ENCODE results near the gene UBL7.
"Not testable (repeated sequence)": the region's sequence is repeated elsewhere in the genome, so short reads cannot be mapped to it uniquely, and the experiment has no call there.

The UBL7 gene, protein sequence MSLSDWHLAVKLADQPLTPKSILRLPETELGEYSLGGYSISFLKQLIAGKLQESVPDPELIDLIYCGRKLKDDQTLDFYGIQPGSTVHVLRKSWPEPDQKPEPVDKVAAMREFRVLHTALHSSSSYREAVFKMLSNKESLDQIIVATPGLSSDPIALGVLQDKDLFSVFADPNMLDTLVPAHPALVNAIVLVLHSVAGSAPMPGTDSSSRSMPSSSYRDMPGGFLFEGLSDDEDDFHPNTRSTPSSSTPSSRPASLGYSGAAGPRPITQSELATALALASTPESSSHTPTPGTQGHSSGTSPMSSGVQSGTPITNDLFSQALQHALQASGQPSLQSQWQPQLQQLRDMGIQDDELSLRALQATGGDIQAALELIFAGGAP

DNA sequence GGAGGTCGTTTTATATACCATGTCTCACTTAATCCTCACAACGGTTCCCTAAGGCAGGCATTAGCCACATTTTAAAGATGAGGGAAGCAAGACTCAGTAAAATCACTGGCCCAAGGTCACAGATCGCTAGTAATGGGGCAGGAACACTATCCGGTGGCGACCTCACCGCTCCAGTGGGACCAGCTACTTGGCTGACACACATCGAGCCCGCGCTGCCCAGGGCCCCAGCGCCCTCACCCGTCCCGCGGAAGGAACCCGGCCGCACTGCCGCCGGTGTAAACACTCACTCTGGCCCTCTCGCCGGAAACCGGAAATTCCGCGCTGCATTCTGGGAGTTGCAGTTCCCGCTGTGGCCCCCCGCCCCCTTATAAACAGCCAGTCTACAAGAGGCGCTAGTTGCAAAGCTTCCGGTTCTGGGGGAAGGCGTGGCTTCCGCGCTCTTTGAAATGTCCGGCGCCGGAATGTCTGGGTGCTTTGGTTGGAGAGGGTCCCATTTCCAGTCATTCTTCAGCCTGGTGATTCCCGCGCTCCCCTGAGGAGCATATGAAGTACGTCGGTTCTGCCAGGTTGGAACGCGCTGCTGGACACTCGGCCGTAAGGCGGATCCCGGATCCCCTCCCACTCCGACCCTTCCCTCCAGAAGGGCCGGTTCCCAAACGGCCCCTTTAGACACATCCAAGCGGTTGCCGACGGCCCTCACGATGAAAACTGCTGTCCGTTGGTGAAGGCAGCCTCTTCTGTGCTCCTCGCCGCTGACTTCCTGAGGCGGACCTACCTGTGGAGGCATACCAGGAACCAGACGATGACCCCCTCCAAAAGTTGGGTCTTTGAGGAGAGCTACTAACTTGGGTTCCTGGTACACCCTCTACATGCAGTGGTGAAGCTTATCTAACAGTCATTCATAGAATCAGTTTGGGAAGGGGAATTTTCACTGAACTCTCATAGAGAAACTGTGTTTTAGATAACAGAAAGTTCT, at the start of gene UBL7:
TSS of gene UBL7 (minus strand) at position 290 of the 976 bp plus-strand sequence. CDS start 2,293 bp downstream, outside the sequence.
- DNase-seq (ENCODE audit: low read depth in 4 of 4, low spot score in 1 of 4): peak; percentile 85 to 97 (median 96)

DNA sequence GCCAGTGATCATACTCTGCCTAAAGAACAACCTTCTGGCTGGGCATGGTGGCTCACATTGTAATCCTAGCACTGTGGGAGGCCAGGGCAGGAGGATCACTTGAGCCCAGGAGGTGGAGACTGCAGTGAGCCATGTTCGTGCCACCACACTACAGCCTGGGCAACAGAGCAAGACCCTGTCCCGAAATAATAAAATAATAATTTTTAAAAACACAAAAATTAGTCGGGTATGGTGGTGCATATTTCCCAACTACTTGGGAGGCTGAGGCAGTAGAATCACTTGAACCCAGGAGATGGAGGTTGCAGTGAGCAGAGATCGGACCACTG, 45.5 kb upstream of the UBL7 start:
- no peak for DNase-seq (ENCODE audit: low read depth in 4 of 4, low spot score in 1 of 4)

DNA sequence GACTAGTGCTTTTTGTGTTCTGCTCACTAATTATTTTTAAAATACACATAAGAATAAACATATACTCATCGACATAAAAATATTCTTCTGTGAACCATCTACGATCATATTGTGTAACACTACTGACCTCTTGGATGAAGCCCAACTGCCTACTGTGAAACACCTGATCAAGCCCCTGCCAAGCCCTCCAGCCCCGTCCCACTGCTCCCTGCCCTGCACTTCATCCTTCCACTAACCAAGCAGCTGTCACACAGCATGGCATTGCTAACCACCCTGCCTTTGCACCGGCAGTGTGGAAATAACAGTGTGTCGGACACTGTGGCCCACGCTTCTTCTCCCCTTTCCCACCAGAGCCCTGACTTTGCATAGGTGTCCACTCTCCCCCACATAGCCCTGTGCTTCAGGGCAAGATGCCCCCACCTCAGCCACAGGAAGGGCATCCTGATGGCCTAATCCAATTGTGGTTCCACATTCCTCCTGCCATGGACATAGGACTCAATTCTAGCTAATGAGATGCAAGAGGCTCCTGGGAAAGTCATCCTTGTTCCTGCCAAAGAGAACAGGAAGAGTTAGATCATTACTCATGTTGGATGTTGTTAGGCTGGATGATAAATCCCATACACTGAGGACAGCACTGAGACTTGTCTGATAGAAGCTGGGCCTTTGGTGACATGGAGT, 45.0 kb upstream of the UBL7 start:
- no peak for DNase-seq (ENCODE audit: low read depth in 4 of 4, low spot score in 1 of 4)

DNA sequence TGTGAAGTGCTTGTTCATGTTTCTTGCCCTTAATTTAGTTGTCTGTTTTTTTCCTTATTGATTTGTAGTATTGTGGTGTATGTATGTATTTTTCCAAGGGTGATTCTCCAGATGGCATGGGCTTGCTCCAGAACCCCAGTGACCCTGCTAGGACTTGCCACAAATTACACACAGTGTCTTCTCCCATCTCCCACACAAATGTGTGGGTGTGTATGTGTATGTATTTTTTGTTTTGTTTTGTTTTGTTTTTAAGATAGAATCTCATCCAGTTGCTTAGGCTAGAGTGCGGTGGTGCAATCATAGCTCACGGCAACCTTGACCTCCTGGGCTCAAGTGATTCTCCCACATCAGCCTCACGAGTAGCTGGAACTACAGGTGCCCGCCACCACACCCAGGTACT, 43.9 kb upstream of the UBL7 start:
- DNase-seq (ENCODE audit: low read depth in 4 of 4, low spot score in 1 of 4): no peak

DNA sequence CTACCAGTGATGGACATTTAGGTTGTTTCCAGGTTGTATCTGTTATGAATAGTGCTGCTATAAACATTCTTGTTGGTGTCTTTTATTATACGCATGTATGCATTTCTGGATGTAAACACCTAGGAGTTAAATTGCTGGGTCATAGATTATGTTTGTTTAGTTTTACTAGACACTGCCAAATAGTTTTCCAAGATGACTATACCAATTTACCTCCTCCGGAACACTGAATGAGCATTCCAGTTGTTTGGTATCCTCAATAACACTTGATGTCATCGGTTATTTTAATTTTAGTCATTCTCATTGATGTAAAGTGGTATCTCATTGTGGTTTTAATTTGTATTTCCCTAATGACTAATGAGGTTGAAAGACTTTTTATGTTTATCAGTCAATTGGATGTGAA, 43.5 kb upstream of the UBL7 start:
- DNase-seq (ENCODE audit: low read depth in 4 of 4, low spot score in 1 of 4): no peak

DNA sequence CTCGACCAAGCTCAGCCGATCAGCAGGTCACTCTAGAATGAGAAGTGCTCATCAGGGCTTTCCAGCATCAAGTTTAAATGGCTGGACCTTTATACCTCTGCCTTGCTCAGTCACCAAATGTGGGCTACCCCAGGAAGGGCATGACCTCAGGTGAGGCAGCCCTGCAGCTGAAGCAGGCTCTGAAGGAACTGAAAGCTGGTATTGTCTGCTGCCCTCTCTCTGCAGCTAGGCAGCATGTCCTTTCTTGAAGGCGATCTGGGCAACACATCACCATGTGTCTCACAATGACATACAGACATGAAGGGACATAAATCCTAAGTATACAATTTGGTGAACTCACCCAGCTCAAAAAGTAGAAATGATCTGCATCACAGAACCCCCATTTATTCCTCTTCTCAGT, 41.3 kb upstream of the UBL7 start:
- DNase-seq (ENCODE audit: low read depth in 4 of 4, low spot score in 1 of 4): no peak

DNA sequence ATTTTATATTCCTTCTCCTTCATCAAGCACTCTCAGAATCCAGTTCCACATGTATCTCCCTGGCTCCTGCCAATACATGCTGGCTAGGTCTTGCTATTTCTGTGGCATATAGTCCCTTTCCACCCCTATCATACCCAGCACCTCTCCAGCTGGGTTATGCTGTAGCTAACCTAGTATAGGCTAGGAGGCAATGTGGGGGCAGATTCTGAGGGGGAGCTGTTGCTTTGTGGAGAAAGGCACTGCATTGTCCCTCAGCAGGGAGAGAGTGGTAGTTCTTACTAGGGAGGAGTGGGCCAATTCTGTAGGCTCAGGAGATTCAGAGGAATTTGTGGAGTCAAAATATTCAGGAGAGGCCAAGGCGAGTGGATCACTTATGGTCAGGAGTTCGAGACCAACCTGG, 39.4 kb upstream of the UBL7 start:
- DNase-seq (ENCODE audit: low read depth in 4 of 4, low spot score in 1 of 4): no peak

DNA sequence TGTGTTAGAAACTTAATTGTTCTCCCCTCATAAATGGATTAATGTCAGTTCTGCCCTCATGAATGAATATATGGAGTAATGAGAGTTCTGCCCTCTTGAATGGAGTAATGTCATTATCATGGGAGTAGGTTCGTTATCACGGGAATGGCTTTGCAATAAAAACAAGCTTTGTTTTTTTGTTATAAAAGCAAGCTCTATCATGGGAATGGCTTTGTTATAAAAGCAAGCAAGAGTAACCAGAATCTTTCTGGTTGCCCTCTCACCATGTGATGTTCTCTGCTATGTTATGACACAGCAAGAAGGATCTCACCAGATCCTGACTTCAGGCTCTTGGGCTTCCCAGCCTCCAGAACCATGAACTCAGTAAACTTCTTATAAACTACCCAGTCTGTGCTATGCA, 38.4 kb upstream of the UBL7 start:
- no peak for DNase-seq (ENCODE audit: low read depth in 4 of 4, low spot score in 1 of 4)

DNA sequence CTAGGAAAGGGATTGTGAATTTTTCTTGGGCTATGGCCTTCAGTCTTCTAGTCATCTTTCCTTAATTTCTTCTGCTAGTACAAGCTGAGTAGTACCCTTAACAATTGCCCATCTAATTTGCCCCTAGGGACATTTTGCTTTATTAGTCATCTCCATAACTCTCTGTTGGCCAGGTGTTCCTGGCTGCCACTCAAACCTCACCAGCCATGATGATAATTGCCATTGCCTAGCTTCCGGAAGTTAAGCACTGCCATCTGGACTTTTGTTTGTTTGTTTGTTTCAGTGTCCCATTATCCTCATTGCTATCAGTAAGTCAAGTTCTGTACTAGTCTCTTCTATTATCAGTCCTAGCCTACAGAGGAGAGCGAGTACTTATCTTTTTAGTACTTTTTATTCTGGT, 36.6 kb upstream of the UBL7 start:
- no peak for DNase-seq (ENCODE audit: low read depth in 4 of 4, low spot score in 1 of 4)

DNA sequence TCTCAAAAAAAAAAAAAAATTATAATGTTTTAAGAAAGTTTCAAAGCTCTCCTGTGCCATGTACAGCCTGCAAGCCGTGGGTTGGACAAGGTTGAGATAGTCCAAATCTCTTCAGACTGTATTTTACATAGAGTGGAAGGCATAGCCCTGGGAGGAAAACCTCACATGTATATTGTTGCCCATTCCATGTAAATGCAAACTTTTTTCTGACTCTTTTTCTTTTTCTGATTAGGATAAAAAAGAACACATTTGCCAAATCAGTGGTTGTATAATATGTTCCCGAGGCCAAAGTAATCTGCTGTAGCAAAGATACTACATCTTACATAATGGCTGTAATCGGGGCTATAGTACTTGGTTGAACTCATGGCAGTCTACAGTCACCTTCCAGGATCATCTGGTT, 35.7 kb upstream of the UBL7 start:
- no peak for DNase-seq (ENCODE audit: low read depth in 4 of 4, low spot score in 1 of 4)

DNA sequence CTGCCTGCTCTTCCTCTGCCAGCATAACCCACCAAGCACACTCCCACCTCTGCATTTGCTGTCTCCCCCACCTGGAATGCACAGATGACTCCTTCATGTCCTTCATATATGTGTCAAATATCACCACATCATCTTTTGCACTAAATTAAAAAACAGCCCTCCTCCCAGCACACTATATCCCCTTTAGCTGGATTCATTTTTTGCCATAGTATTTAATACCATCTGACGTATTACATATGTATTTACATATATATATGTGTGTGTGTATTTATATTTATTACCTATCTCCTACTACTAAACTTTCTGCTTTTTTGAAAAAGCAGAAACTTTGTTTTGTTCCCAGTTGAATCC, 29.4 kb upstream of the UBL7 start:
- DNase-seq (ENCODE audit: low read depth in 4 of 4, low spot score in 1 of 4): no peak

DNA sequence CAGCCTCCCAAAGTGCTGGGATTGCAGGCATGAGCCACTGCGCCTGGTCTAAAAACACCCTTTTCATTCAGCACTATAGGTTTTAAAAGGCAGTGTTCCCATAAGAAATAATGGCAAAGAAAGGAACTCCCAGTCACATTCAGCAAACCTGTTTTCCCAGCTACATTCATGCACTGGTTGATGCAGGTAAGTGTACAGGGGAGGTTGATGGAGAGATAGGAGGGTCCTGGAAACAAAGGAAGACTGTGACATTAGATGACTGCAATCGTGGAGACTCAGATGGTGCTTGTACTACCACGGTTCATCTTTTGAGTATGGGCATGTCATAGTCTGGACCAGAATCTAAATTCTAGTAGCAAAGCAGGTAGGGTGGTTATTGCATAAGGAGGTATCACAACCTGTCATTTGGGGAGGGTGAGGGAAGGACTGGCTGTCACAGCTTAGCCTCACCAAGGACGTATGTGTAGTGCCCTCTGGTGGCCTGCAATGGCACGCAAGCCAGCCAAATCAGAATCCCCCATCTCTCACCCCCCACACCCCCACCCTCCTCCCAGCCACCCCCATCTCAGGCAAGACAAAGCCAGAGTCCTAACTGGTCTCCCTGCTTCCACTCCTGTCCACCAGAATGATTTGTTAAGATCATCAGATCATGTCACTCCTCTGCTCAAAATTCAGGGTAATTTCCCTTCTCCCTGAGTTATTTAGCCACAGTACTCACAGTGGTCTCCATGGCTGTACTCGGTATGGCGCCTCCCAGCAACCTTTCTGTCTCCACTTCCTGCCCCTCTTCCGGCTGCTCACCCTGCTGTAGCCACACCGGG, 28.8 kb upstream of the UBL7 start:
- DNase-seq (ENCODE audit: low read depth in 4 of 4, low spot score in 1 of 4): peak; percentile 42 to 64 (median 52)

DNA sequence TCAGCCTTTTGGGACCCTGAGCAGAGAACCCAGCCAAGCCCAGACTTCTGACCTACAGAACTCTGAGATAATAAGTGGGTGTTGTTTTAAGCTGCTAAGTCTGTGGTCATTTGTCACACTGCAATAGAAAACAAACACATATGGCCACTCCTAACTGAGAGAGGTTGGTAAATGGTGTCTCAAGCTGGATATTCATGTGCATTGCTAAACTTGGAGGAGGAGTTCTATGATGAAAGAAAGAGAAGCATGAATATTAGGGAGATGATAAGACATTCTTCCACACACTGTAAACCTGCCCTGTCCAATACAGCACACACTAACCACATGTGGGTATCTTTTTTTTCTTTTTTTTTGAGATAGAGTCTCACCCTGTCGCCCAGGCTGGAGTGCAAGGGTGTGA, 27.8 kb upstream of the UBL7 start:
- DNase-seq (ENCODE audit: low read depth in 4 of 4, low spot score in 1 of 4): no peak

DNA sequence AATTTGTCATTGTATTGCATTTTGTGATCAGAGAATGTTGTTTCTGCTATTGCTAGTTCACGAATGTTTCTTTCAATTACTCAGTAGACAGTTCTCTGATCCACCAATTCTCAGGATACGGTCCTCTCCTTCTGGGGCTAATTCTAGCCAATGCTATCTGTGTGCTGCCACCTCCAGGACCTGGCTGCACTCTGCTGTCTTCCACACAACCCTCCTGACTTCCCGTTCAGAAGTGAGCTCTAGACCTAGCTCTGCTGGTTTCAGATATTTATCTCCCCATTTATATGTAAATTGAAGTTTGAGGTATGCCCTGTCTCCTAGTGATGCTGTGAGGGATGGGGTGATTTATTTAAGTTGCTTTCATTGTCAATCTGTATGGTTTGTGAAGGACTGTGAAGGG, 21.7 kb upstream of the UBL7 start:
- no peak for DNase-seq (ENCODE audit: low read depth in 4 of 4, low spot score in 1 of 4)

DNA sequence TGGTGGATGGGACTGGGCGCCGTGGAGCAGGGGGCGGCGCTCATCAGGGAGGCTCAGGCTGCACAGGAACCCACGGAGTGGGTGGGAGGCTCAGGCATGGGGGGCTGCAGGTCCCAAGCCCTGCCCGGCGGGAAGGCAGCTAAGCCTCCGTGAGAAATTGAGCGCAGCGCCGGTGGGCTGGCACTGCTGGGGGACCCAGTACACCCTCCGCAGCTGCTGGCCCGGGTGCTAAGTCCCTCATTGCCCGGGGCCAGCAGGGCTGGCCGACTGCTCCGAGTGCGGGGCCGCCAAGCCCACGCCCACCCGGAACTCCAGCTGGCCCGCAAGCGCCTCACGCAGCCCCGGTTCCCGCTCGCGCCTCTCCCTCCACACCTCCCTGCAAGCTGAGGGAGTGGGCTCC, 19.4 kb upstream of the UBL7 start:
- DNase-seq (ENCODE audit: low read depth in 4 of 4, low spot score in 1 of 4): not testable (repeated sequence)

DNA sequence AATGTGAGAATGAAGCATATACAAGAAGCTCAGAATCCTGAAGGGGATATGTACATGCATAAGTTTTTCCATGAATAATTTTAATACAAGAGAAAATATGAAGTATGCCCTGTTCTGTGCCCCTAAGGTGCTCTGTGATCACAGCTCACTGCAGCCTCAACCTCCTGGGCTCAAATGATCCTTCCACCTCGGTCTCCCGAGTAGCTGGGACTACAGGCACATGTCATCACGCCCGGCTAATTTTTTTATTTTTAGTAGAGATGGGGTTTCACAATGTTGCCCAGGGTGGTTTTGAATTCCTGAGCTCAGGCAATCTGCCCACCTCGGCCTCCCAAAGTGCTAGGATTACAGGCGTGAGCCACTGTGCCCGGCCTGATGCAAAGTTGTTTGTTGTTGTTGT, 10.7 kb upstream of the UBL7 start:
- DNase-seq (ENCODE audit: low read depth in 4 of 4, low spot score in 1 of 4): not testable (repeated sequence)

DNA sequence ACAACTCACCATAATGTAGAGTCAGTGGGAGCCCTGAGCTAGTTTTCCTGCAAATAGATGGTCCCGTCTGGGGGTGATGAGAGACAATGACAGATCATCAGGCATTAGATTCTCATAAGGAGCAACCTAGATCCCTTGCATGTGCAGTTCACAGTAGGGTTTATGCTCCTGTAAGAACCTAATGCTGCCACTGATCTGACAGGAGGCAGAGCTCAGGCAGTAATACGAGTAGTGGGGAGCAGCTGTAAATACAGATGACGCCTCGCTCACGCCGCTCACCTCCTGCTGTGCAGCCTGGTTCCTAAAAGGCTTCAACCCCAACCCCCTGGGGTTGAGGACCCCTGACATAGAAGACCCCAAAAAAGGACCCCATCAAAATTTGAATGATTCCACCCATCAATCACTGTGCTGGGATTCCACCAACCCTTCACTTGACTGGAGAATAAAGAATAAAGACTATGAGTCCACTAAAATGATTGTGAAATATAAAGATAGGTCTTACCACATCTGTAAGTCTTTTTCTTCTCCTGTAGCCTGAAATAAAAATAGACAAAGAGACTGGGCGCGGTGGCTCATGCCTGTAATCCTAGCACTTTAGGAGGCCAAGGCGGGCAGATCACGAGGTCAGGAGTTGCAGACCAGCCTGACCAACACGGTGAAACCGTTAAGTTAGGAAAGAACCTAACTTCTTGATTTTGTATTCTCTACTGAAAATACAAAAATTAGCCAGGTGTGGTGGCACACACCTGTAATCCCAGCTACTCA, 9.9 kb upstream of the UBL7 start:
- DNase-seq (ENCODE audit: low read depth in 4 of 4, low spot score in 1 of 4): no peak

DNA sequence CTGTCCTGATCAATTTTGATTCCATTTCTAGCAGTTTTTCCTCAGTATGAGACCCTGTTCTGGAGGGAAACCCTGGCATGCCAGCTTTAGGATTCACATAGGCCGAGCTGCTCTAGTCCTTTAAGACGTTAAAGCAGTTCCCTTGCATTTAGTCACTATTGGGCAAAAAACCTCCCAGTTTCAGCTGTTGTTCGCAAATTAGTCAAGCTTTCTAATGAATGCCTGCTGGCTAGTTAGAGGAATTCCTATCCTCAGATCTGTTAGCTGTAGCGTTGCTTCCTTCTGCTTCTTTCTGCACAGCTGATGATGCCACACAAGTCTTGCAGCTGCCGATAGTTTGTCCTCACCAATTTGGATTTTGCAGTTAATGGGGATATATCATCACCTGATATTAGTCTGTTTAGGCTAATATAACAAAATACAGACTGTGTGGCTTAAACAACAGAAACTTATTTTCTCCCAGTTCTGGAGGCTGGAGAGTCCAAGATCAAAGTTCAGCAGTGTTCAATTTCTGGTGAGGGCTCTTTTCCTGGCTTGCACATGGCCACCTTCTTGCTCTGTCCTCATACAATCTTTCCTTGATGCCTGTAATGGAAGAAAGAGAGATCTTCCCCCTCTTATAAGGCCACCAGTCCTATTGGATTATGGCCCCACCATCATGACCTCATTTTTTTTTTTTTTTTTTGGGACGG, 7.5 kb upstream of the UBL7 start:
- DNase-seq (ENCODE audit: low read depth in 4 of 4, low spot score in 1 of 4): no peak

DNA sequence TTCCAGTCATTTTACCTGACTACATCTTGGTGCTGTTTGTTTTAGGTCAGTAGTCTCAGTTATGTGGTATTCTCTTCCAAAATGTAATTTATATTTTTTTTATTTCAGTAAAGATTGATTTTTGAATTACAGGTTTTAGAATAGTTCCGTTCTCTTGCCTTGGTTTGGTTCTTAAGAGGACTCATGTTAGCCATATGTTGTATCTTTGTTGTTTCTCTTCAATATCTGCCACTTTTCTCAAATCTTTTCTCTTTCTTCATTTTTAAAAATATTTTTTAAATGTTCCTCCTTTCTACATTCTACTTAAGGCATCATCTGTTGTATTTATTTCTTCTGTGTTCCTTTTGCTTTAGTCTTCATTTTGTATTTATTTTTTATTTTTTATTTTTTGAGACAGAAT, 5.6 kb upstream of the UBL7 start:
- DNase-seq (ENCODE audit: low read depth in 4 of 4, low spot score in 1 of 4): no peak

DNA sequence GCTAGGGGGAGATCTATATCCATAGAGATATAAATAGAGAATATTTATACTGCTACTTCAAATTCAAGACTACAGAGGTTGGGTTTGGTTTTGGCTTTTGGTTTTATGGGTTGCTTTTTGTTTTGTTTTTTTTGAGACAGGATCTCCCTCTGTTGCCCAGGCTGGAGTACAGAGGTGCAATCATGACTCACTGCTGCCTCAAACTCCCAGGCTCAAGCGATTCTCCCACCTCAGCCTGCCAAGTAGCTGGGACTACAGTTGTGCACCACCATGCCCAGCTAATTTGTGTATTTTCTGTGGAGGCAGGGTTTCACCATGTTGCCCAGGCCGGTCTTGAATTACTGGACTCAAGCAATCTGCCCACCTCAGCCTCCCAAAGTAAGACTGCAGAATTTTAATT, 3.9 kb upstream of the UBL7 start:
- no peak for DNase-seq (ENCODE audit: low read depth in 4 of 4, low spot score in 1 of 4)
